SHP77 treated with DMSO at 0.1 percent for 48 hours (cell line): ENCODE measurements around the gene TULP4.
"Not testable (repeated sequence)": the region's sequence is repeated elsewhere in the genome, so short reads cannot be mapped to it uniquely, and the experiment has no call there.

Source experiments
- DNase-seq: peaks from one replicate; lab custom pipeline; 2025; lab: John Stamatoyannopoulos, UW

The TULP4 gene

GRCh38 chr6:158327211-158327610, 14.9 kb downstream of the TULP4 start:
- DNase-seq: no peak

- no peak for DNase-seq
These were observed 16.7 kb downstream of the TULP4 start for GRCh38 chr6:158328952-158329351.

- DNase-seq: no peak
These were observed 17.3 kb downstream of the TULP4 start for GRCh38 chr6:158329531-158329930.

GRCh38 chr6:158330016-158330415, 17.8 kb downstream of the TULP4 start:
- no peak for DNase-seq

GRCh38 chr6:158332237-158332636, 20.0 kb downstream of the TULP4 start:
- DNase-seq: no peak

GRCh38 chr6:158333094-158333493, 20.8 kb downstream of the TULP4 start:
- no peak for DNase-seq

GRCh38 chr6:158334534-158334933, 22.3 kb downstream of the TULP4 start:
- no peak for DNase-seq

GRCh38 chr6:158337332-158337731, 25.1 kb downstream of the TULP4 start:
- no peak for DNase-seq

- no peak for DNase-seq
These were observed 26.2 kb downstream of the TULP4 start for GRCh38 chr6:158338311-158339112.

GRCh38 chr6:158339197-158339596, 26.9 kb downstream of the TULP4 start:
- not testable (repeated sequence) for DNase-seq

GRCh38 chr6:158340252-158340651, 28.0 kb downstream of the TULP4 start:
- no peak for DNase-seq

- DNase-seq: no peak
These were observed 32.3 kb downstream of the TULP4 start for GRCh38 chr6:158344534-158344933.

GRCh38 chr6:158345444-158345843, 33.2 kb downstream of the TULP4 start:
- DNase-seq: not testable (repeated sequence)

- DNase-seq: no peak
These were observed 35.1 kb downstream of the TULP4 start for GRCh38 chr6:158347335-158347734.

- not testable (repeated sequence) for DNase-seq
These were observed 36.7 kb downstream of the TULP4 start for GRCh38 chr6:158348737-158349504.

GRCh38 chr6:158349505-158350275, 37.4 kb downstream of the TULP4 start:
- DNase-seq: not testable (repeated sequence)

GRCh38 chr6:158350731-158351130, 38.5 kb downstream of the TULP4 start:
- DNase-seq: not testable (repeated sequence)

- peak; percentile 60 for DNase-seq
These were observed 41.9 kb downstream of the TULP4 start for GRCh38 chr6:158353883-158354877.

- no peak for DNase-seq
These were observed 44.6 kb downstream of the TULP4 start for GRCh38 chr6:158356586-158357546.
